ENCODE data around the gene DPEP1. TPM values are rescaled to one million over a fixed set of nuclear protein-coding genes. Genes with fewer than 3 reads are reported as not detected.

DPEP1 gene
- total and polyA plus RNA-seq, 2 donors from 2014 or later = 24.2 to 433 TPM

DNA sequence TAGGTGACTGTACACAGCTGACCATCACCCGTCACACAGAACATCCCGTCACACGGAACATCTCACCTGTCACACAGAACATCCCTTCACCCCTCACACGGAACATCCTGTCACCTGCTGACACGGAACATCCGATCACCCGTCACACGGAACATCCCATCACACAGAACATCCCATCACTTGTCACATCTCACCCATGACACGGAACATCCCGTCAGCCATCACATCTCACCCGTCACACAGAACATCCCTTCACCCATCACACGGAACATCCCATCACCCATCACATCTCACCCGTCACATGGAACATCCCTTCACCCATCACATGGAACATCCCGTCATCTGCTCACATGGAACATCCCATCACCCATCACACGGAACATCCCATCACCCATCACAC is 34.1 kb upstream of the DPEP1 start:
- Histone ChIP-seq H3K36me3 (ENCODE audit: control insufficient read depth in 2 of 3, insufficient read depth in 3 of 3, low read length in 3 of 3) (no peaks in the 10 kb centered on the region), H3K4me1 (ENCODE audit: control insufficient read depth in 2 of 3, insufficient read depth in 2 of 3, low read depth in 1 of 3, low read length in 3 of 3) (peaks cover 0 to 13% (median 0%) of the 10 kb centered on the region in 3 donors), H3K27ac (ENCODE audit: low read depth in 2 of 2, low read length in 2 of 2) (no peak overlapping the region), H3K9me3 (ENCODE audit: control insufficient read depth in 2 of 3, insufficient read depth in 1 of 3, low read length in 3 of 3) (no peaks in the 10 kb centered on the region), H3K9ac (ENCODE audit: low read length in 3 of 3) (no peak overlapping the region), H3K27me3 (ENCODE audit: control insufficient read depth, insufficient read depth, low read length) (no peaks in the 10 kb centered on the region), H3K4me3 (ENCODE audit: low read length in 3 of 3) (no peak overlapping the region)
- DNase-seq = no peak
- no peak for FAIRE-seq
- intact Hi-C loops (cut with DNase I) = loop anchor here (10.0 kb wide), 1 partner anchor 65 kb away; no protein-coding TSS in a partner anchor
- TF ChIP-seq, protein P1, sequence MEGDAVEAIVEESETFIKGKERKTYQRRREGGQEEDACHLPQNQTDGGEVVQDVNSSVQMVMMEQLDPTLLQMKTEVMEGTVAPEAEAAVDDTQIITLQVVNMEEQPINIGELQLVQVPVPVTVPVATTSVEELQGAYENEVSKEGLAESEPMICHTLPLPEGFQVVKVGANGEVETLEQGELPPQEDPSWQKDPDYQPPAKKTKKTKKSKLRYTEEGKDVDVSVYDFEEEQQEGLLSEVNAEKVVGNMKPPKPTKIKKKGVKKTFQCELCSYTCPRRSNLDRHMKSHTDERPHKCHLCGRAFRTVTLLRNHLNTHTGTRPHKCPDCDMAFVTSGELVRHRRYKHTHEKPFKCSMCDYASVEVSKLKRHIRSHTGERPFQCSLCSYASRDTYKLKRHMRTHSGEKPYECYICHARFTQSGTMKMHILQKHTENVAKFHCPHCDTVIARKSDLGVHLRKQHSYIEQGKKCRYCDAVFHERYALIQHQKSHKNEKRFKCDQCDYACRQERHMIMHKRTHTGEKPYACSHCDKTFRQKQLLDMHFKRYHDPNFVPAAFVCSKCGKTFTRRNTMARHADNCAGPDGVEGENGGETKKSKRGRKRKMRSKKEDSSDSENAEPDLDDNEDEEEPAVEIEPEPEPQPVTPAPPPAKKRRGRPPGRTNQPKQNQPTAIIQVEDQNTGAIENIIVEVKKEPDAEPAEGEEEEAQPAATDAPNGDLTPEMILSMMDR (IDR thresholded peaks at IDR 0.05; ENCODE audit: borderline replicate concordance, extremely low read depth, insufficient read depth) = no peak

GRCh38 chr16:89581045-89581695 is 32.3 kb upstream of the DPEP1 start:
- TF ChIP-seq, protein P1 (IDR thresholded peaks at IDR 0.05; ENCODE audit: borderline replicate concordance, extremely low read depth, insufficient read depth) = no peak
- no peaks in the 10 kb centered on the region for H3K9me3 ChIP-seq (ENCODE audit: control insufficient read depth in 2 of 3, insufficient read depth in 1 of 3, low read length in 3 of 3)
- FAIRE-seq (no peak), DNase-seq (peak in 1 of 5 donors; percentile 89)
- H3K27ac ChIP-seq (ENCODE audit: low read depth in 2 of 2, low read length in 2 of 2) = no peak overlapping the region
- no peak overlapping the region for H3K9ac ChIP-seq (ENCODE audit: low read length in 3 of 3)
- H3K36me3 ChIP-seq (ENCODE audit: control insufficient read depth in 2 of 3, insufficient read depth in 3 of 3, low read length in 3 of 3) = no peaks in the 10 kb centered on the region
- intact Hi-C loops (cut with DNase I) = no loop called here
- H3K4me1 ChIP-seq (ENCODE audit: control insufficient read depth in 2 of 3, insufficient read depth in 2 of 3, low read depth in 1 of 3, low read length in 3 of 3) = peaks cover 0 to 9% (median 0%) of the 10 kb centered on the region in 3 donors
- no peaks in the 10 kb centered on the region for H3K27me3 ChIP-seq (ENCODE audit: control insufficient read depth, insufficient read depth, low read length)
- no peak overlapping the region for H3K4me3 ChIP-seq (ENCODE audit: low read length in 3 of 3)

DNA sequence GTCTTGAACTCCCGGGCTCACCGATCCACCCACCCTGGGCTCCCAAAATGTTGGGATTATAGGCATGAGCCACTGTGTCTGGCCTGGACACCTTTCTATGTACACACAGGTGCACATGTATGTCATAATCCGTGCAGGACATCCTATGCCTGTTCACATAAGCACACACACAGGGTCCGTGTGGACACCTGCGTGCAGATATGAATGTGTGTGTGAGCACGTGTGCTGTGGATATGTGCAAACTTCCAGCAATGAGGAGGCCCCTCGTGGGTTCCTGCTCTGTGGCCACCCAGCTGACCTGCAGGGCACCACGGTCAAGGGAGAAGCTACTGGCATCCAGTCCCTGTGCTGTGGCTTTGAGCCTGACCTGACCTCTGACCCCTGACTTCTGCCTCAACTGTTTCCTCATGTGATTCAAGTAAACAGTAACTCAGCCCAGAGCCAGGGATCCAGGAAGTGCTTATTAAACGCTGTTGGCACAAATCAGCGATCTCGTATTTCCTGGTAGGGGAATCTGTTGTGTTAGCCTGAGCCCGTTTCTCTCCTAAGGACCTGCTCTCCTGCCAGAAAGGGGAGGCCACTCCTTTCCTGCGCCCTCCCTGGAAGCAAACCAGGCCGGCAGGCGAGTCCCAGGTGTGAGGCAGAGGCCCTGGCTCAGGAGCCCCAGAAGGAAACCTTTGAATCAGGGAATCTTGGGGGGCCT is 31.4 kb upstream of the DPEP1 start:
- no peak overlapping the region for H3K9ac ChIP-seq (ENCODE audit: low read length in 3 of 3)
- DNase-seq = peak in 1 of 5 donors; percentile 92
- no peak for FAIRE-seq

More for the DNA sequence above, 31.4 kb upstream of the DPEP1 start:
- intact Hi-C loops (cut with DNase I) = no loop called here
- peaks cover 0 to 9% (median 0%) of the 10 kb centered on the region in 3 donors for H3K4me1 ChIP-seq (ENCODE audit: control insufficient read depth in 2 of 3, insufficient read depth in 2 of 3, low read depth in 1 of 3, low read length in 3 of 3)
- no peaks in the 10 kb centered on the region for H3K27me3 ChIP-seq (ENCODE audit: control insufficient read depth, insufficient read depth, low read length)
- peak overlapping the region; percentile 34 to 62 for H3K27ac ChIP-seq (ENCODE audit: low read depth in 2 of 2, low read length in 2 of 2)
- TF ChIP-seq, protein P1 (IDR thresholded peaks at IDR 0.05; ENCODE audit: borderline replicate concordance, extremely low read depth, insufficient read depth) = no peak
- no peaks in the 10 kb centered on the region for H3K36me3 ChIP-seq (ENCODE audit: control insufficient read depth in 2 of 3, insufficient read depth in 3 of 3, low read length in 3 of 3)
- H3K9me3 ChIP-seq (ENCODE audit: control insufficient read depth in 2 of 3, insufficient read depth in 1 of 3, low read length in 3 of 3) = no peaks in the 10 kb centered on the region
- no peak overlapping the region for H3K4me3 ChIP-seq (ENCODE audit: low read length in 3 of 3)
